Astrocyte of the cerebellum (primary cell): ENCODE results near the gene USP53.

Experiments
- DNase-seq: peaks from one replicate; pipeline ENCODE4 v3.0.0-alpha.2; 2011; ENCODE audit warnings: low read depth
- H3K4me3 ChIP-seq: 2 replicates; pipeline ENCODE4 v1.5.1; 2011; ENCODE audit warnings: mild to moderate bottlenecking, low read depth, low read length, moderate library complexity
- CTCF ChIP-seq: IDR thresholded peaks from 2 replicates; pipeline ENCODE4 v1.5.1; 2012; ENCODE audit warnings: low read length, low read depth, moderate library complexity, mild to moderate bottlenecking; ENCODE audit errors: missing control alignments
- in situ Hi-C: cut with HindIII; loops from 2 replicates; pipeline ENCODE4 v1.10.0; 2017; ENCODE audit warnings: low sequenced_read_pairs

The USP53 gene

GRCh38 chr4:119189638-119190037 lies 22.9 kb upstream of the USP53 start:
- TF ChIP-seq CTCF, result no peak
- no peak for DNase-seq
- in situ Hi-C loops, result no loop called here
- no peak overlapping the region for H3K4me3 ChIP-seq

GRCh38 chr4:119190354-119190753 lies 22.2 kb upstream of the USP53 start:
- H3K4me3 ChIP-seq, result no peak overlapping the region
- in situ Hi-C loops, result no loop called here
- TF ChIP-seq CTCF, result no peak
- DNase-seq, result no peak

- in situ Hi-C loops, result no loop called here
- DNase-seq, result no peak
- no peak overlapping the region for H3K4me3 ChIP-seq
- no peak for TF ChIP-seq CTCF
Observed at GRCh38 chr4:119191505-119191904, 21.0 kb upstream of the USP53 start.

GRCh38 chr4:119197772-119198212 lies 14.7 kb upstream of the USP53 start:
- in situ Hi-C loops, result no loop called here
- no peak for TF ChIP-seq CTCF
- no peak for DNase-seq
- H3K4me3 ChIP-seq, result no peak overlapping the region

GRCh38 chr4:119204916-119205315 lies 7.6 kb upstream of the USP53 start:
- in situ Hi-C loops, result no loop called here
- no peak for TF ChIP-seq CTCF
- H3K4me3 ChIP-seq, result no peak overlapping the region
- no peak for DNase-seq

- in situ Hi-C loops, result no loop called here
- no peak for TF ChIP-seq CTCF
- no peak for DNase-seq
Observed at GRCh38 chr4:119205690-119206089, 6.8 kb upstream of the USP53 start.

GRCh38 chr4:119206178-119206577 lies 6.3 kb upstream of the USP53 start:
- no peak overlapping the region for H3K4me3 ChIP-seq
- in situ Hi-C loops, result no loop called here
- no peak for TF ChIP-seq CTCF
- DNase-seq, result no peak

More at GRCh38 chr4:119205690-119206089, 6.8 kb upstream of the USP53 start:
- no peak overlapping the region for H3K4me3 ChIP-seq
